Activated effector memory CD4-positive, alpha-beta T cell treated with anti-CD3 and anti-CD28 coated beads, Interleukin-2, amount 50 U/mL, for 16 hours (primary cell): Measurements from ENCODE around the gene PLCB1.

Source experiments
- DNase-seq: peaks from one replicate; pipeline ENCODE4 v3.0.0-alpha.2; 2020

The PLCB1 gene

DNA sequence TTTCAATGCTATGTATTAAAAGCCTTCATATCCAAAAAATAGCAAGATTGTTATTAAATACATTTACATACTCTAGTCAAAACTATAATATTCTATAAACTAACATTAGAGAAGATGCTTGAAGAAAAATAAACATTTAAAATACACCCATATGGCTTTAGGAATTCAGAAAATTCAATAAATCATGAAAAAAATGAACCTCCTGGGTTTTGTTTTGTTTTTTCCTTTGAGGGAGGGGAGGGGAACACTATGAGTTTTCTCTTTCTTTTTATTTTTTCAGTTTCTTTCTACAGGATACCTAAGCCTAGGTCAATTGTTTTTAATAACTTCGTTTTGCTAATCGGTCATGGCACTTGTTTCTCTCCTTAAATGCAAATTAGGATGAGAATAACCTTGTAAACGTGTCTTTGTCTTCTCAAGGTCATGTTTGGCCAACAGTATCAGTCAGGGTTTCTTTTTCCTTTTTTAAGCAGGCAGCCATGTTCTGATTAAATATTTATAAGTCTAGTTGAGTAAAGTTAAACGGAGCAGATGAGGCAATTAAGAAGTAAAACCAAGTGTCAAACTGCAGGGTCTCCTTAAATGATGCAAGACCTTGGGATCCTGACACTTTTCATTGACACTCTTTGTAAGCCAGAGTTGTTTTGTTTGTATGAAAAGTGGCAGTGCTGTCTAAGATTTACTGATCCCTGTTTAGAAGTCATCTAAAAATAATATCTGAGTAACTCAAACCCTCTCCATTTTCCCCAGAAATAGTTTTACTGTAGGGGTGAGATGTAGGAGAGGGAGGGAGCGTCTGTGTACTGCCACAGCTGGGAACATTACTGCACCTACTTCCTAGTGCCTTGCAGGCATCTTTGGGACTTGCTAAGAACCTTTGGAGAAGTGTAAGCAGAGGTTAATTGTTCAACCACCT lies 392.3 kb downstream of the PLCB1 start:
- no peak for DNase-seq

DNA sequence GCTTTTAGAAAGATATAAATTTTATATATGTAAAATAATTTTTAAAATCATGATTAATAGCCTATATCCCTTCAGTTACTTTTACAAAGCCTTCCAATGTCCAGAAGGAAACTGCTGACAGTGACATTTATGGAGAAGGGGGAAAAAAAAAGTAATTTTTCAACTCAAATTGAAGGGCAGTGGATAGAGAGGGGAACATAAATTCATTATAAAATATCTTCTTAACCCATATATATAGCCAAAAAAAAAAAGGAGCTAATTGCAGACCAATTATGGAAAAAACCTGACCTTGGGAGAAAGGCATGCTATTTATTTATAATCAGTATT lies 392.9 kb downstream of the PLCB1 start:
- no peak for DNase-seq

DNA sequence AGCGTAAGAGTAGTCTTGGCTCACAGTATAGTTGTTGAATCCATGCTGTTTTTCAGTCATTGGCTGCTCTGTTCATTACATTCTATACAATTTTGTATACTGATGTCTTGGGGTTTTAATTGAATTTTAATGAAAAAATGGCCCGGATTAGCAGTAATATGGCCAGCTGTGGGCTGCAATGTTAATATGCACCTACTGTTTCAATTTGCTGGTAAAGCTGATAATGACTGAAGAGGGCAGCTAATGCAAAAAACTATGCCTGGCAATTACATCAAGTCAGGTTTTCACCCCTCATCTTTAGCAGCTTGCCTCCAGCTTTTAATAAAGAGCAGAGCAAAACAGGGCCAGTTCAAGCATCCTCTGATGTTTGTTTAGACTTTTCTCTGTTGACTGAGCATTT lies 394.5 kb downstream of the PLCB1 start:
- DNase-seq = no peak

DNA sequence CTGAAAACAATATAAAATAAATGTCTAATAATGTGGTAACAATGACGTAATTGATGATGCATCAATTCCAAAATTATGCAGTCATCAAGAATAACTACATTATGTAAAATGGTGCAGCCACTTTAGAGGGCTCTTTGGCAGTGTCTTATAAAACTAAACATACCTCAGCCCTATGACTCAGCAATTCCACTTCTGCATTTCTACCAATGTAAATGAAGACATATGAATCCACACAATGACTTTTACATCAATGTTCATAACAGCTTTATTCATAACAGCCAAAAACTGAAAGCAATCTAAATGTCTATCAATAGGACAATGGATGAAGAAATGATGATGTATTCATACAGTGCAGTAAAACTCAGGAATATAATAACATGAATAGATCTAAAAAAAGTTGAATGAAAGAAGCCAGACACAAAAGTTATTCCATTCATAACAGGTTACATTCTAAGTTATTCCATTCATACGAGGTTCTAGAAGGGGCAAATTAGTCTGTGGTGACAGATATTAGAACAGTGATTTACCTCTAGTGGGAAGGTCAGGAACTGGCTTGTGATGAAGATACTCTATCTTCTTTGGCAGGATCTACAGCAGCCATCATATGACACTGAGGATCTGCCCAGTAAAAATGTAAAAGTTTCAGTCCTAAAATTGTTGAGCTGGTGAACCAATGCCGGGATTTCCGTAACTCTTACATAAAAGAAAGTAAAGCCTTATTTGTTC lies 396.1 kb downstream of the PLCB1 start:
- no peak for DNase-seq

DNA sequence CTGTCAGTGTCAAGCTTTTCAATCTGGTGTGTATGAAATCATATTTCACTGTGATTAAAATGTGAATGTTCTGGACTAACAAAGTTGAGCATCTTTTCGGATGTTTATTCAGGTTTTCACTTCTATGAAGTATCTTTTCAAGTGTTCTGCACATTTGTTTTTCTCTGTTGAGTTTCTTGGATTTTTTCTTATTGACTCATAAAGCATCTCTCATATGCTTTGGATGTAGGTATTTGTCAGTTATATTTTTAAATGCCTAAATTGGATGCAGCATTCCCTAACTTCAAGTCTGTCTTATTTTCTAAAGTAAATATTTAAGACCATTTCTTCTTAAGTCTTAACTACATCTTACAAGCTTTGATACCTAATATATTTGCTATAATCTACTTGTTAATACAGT lies 398.0 kb downstream of the PLCB1 start:
- no peak for DNase-seq

DNA sequence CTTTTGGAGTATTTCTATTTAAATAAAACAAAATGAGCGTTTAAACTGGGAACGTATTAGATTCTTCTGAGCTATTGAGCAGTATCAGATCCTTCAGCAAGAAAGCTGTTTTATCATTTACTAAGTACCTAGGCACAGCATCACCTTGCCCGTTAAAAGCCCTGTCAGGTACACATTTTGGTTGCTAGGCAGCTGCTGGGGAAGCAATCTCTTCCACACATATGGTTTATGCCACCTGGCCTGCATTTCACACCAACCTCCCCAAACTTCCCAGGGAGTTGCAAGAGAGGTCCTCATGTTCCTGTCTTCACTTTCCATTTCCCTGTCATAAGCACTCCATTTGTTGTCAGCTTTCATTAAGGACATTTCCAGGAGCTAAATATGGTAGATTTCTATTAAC lies 400.1 kb downstream of the PLCB1 start:
- no peak for DNase-seq

DNA sequence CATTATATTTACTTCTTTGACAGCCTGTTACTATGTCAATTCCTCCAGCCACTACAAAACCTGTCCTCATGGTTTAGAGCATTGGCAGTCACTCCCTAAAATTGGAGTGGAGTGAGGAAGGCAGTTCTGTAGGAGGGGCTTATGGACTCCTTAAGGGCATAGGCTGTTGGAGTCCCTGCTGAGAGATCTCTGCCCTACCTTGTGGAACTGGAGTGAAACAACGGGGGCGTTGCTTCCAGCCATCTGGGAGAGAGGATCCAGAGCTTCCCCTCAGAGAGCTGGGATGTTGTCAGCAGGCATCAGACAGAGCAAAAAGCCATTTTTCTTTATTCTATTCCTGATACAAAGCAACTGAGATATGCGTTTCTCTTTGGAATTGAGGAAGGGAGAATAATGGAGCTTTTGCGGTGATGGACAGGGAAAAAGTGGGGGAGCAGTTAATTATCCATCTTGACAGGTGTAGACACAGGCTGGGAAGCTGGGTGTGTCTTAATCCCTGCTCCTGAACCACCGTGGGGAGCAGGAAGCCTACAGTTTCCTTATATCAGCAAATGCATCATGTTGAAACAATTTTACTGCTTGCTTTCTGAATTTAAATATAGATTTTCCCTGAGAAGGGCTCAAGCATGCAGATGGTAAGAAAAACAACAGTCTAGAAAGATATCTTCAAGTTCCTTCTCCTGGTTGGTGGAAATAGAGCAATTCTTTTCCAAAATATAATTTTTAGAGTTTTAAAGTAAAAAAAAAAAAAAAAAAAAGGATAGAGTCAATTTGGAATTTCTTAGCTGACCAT lies 402.5 kb downstream of the PLCB1 start:
- DNase-seq = no peak

DNA sequence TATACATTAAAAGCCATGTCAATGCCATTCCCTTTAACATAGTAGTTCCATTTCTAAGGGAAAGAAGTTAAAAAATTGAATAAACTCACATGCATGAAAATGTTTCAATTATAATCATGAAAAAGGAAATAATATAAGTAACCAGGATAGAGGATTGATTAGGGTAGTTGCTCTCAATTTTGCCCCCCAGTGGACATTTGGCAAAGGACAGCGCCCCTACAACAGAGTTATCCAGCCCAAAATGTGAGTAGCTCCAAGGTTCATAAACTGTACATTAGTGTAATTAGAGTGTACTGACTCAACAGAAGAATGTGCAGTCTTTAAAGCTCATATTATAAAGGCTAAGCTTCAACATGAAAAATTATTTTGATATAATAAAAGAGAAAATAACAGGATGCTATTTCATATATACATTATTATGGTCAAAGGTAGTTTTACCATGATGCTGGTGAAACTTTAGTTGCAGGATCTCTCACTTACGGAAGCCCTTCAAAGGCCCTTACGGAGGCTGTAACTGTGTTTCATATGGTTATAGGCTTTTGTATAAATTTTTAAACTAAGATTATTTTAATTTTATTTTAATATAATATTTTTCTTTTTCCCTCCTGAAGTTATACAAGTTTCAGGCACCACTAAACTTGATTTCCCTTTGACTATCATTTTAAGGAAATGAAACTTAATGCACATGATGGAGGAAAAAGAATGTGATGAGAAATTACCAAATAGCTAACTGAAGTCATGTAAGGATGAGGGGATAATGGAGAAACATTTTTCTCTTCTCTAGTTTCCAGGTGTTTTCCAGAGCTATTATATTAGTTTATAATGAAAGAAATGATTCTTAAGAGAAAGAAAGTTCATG lies 403.6 kb downstream of the PLCB1 start:
- DNase-seq = no peak

DNA sequence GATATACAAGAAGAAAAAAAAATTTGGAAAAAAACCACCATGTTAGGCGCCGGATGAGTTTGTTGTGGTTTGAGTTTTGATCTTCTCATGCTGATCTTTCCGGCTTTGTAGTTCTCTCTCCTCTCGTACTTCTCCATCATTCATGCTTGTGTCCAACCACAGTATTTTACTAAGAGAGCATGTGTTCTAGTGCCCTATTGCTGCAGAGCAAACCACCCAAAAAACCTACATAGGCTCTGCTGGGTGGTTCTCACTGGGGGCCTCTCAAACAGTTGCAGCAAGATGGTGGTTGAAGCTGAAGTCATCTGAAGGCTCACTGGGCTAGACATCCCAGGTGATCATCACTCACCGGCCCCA lies 404.2 kb downstream of the PLCB1 start:
- DNase-seq = no peak

DNA sequence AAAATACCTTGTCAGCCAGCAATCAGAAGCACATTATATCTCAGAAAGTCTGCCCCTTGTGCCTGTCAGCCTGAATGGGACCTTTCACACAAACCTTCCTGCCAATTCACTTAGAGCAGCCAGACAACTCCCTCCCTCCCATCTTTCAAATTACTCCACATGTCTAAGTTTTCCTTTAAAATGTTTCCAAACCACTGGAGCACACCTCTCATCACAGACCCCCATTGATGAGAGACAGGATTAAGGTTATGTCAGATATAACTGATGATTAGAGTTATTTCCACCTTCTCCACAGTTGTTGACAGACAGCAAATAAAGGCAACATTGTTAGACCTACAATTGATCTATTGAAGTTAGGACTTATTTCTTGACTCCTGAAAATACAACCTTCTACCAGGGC lies 408.4 kb downstream of the PLCB1 start:
- DNase-seq = no peak

DNA sequence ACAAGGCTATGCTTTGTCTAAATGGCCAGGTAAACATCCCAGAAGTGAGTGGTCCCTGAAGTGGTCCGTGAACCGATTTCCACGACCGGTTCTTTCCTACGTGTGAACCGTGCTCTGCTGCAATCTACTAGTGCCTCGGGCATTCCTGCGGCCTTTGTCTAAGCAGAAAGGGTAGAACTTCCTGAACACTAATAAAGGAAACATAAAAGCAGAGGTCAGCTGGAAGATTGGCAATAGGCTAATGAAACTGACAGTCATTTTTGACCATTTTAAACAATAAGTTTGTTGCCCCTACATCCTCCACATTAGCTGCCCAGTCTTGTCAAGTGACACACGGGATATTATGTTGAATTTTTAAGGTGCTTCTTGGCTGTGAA lies 410.0 kb downstream of the PLCB1 start:
- DNase-seq = no peak

DNA sequence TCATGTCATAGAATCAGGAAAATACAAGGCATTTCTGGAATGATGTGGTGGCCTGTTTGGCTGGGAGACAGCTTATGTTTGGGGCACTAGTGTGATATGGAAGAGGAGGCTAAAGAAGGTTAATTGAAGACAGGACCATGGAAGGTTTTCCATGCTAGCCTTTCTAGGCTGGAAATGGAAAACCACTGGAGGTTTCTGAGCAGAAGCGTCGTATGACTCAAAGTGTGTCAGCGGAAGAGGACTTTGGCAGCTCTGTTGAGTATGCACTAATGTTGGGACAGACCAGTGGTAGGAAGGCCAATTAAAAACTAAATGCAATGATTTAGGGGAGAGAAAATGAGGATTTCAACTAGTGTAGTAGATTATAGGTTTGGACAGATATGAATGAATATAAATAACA lies 413.1 kb downstream of the PLCB1 start:
- no peak for DNase-seq

DNA sequence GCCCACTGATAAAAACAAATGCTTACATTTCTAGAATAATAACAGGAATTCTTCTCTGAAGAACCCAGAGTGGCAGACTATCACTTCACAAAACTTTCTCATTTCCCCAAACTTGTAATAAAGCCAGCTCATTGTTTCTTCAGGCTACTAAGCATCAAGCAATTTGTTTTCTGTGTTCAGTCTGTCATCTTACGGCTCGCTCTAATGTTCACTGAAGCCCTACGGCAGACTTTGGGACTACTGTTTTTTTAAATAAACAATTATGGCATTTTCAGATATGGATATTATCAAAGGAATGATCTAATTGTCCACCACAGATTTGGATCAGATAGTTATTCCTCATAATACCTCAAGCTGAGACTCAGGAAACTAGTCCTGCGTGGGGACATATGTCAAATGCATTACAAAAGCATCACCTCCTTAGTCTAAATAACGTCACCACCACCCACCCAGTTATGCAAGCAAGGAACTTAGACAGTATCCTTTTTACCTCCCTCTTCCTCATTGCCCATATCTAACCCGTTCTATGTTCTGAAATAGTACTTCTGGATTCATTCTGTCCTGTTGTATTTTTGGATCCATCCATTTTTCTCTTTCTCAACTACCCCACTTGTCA lies 415.1 kb downstream of the PLCB1 start:
- DNase-seq = no peak

DNA sequence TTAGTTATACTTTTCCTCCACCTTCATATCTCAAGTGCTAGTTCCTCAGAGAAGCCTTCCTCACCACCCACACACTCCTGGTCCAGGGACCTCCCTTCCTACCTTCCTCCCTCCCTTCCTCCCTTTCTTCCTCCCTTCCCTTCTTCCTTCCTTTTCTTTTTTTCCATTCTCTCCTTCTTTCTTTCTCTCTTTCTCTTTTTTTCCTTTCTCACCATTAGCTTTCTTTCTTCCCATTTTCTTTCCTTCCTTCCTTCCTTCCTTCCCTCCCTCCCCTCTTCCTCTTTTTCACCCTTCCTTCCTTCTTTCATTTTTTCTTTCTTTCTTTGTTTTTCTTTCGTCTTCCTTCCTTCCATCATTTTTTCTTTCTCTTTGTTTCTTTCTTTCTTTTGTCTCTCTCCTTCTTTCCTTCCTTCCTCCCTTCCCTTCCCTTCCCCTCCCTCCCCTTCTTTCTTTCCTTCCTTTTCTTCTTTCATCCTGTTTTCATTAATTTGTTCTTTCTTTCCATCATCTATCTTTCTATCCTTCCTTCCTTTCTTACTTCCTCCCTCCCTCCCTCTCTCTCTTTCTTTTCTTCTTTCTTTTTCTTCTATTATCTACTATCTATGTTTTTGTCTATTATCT lies 416.0 kb downstream of the PLCB1 start:
- DNase-seq = no peak

DNA sequence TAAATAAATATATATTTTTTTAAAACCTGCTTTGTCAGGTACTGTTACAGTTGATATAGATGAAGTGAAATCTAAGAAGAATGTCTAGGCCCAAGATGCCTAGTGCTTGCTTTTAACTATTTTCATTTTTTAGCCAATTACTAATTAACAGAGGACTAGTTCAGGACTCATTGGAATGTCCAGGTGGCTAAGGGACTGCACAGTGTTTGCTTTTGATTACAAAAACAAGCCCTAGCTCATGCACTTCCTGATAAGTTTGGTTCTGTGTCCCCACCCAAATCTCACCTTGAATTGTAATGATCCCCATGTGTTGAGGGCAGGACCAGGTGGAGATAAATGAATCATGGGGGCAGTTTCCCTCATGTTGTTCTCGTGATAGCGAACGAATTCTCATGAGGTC lies 417.1 kb downstream of the PLCB1 start:
- DNase-seq = no peak

DNA sequence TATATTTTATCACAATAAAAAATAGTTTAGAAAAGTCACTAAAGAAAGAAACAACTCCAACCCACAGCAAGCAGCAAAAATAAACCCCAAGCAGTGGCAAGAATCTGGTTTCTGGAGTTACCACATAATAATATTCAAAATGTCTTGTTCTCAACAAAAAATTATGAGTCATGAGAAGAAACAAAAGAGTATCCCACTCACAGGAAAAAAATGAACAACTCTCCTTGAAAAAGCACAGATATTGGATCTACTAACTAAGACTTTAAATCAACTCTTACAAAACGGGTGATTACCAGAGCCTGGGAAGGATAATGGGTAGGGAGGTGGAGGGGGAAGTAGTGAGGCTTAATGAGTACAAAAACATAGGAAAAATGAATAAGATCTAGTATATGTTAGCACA lies 425.6 kb downstream of the PLCB1 start:
- DNase-seq = no peak

DNA sequence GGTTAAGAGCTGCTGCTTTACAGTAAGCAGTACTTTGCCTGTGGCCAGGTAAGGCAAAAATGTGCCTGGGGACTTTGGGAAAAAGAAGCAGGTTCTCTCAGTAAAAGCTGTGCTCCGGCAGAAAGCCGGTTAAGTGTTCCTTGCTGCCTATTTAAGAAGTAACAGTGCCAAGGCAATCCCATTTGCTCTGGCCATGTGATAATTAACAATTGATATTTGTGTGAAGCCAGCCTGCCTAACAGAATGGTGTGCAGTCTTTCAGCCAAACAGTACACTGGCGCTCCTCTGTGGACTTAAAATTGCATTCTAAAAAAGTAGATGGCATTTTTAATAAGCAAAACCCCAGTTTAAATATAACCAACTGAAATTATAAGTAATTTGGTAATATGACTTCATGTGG lies 430.3 kb downstream of the PLCB1 start:
- no peak for DNase-seq

DNA sequence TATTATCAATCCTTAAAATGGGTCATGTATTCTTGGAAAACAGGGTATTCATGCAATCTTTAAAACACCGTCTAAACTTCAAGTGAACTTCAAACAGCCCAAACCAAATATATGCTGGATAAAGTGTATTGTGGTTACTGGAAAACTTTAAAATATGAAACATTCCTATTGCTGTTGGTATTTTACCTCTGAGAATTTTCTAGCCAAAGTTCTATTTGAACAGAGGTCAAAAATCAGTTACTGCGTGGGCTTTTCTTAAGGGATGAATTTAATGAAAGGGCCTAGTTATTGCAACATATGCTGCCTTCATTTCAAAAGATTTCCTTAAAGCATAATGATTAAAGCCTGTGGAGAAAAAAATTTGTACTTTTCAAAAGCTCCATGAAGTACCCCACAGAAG lies 436.0 kb downstream of the PLCB1 start:
- DNase-seq = no peak

DNA sequence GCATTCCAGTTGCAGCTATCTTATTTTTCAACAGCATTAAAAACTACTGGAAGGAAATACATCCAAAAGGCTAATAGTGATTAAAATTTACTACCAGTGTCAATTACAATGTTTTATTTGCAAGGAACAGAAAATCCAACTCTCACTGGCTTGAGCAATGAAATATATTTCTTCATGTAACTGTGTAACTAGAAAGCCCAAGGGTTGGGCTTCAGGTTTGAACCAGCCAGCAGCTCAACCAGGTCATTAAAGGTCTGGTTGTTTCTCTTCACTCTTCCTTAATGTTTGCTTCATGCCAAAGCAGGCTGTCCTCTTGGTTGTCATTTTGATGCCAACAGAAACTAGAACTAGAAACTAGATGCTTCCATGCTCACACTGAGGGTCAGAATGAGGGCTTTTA lies 437.7 kb downstream of the PLCB1 start:
- DNase-seq = no peak

DNA sequence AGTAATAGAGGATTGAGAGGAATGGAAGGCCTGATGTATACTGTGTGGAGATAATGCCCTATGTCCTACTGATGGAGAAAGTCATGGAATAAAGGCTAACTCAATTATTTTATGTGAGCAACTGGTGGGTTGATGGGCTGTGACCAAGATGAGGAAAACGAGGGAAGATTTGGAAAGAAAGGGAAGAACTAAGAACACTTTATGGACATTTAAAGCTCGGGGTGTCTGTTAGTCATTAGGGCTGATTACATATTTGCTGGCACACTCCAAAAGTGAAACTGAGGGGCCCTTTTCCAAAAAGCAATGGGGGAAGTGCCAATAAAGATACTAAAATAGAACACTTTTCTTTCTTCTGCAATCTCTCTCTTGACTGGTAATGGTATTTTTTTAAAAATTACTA lies 439.5 kb downstream of the PLCB1 start:
- no peak for DNase-seq

DNA sequence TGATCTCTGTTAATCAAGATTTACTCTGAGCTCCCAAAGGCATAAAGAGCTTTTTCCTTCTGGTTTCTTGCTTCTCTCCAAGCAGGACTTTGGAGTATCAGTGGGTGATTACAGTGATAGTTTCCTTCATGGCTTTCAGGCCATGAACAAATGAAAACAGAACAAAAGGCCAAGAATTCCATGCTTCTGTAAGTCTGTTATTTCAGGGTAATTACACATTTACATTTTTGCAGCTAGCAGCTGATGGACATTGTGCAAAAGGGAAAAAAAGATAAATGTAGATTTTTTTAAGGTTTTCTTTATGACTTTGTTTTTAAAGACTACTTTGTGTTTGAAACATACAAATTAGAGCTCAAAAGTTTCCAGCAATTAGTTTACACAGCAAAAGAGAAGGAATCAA lies 441.6 kb downstream of the PLCB1 start:
- DNase-seq = no peak

DNA sequence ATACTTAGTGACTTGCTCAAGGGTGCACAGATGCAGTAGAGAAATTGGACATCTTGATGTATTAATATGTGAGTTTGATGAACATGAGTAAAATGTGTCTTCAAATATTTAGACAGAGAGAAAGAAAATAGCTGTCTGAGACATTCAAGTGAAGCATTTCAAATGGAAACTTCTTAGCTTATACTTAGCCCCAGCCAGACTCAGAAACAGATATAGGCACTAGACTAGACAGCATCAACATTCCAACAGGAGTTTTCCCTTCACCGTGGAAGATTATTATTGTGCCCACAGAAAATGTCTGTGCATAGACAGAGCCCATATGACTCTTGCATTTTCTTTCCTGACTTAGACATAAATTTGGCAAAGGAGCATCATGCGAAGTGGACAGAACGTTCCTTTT lies 443.0 kb downstream of the PLCB1 start:
- no peak for DNase-seq
